Omental fat pad (tissue), 4 donors: ENCODE results near the gene ATXN7L1. TPM values are rescaled to one million over a fixed set of nuclear protein-coding genes. Genes with fewer than 3 reads are reported as not detected.

Experiments
- ATAC-seq: fragments of 150-250 bp; one replicate; pipeline ENCODE4 v1.9.1; 2016; ENCODE audit warnings: mild to moderate bottlenecking, moderate library complexity; ENCODE audit not compliant: low FRiP score
- DNase-seq: peaks from one replicate; pipeline ENCODE4 v3.0.0-alpha.2; 2019; ENCODE audit warnings: low spot score
- total RNA-seq, 4 donors: library from RNA; depleted of rRNA; stranded (reverse); fragments of >200 nt; gene quantifications; one replicate each; pipeline ENCODE4 v1.1.0, GENCODE V29; 2016
- TF ChIP-seq, protein P1 (sequence below), 3 donors: fragments of 450-650 bp; IDR thresholded peaks; one replicate each; pipeline ENCODE4 v1.5.1; 2016 to 2017; ENCODE audit warnings: antibody characterized with exemption in 3 of 3, mild to moderate bottlenecking in 3 of 3, moderate library complexity in 2 of 3

Gene ATXN7L1
- total RNA-seq, 4 donors from 2014 or later, result 10.6 to 19.5 (median 12.2) TPM

DNA sequence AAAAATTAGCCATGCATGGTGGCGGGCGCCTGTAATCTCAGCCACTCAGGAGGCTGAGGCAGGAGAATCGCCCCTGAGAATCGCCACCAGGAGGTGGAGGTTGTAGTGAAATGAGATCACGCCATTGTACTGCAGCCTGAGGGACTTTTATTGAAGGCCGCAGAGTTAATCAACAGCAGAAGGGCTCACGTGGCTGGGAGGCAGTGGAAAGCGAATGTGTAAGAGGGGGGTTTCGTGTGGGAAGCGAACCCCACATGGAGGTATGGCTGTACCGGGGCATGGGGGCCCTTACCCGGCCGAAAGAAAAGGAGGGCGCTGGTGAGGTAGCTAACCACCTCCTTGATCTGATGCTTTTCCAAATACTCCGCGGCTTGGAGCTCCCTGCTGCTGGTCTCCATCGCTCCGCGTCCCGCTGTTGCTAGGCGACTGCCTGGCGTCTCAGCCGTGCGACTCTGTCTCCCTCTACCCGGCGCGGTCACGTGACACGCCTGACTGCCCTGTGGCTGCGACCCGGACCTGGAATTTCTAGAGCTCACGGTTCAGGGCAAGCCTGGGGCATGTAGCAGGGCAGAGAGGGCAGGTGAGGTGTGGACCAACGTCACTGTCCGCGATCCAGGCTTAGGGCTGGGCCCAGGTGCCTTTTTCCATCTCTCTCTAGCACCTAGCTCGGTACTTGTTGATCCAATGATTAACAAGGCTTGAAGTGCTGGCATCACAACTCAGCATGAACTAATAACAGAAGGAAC, 295.2 kb downstream of the ATXN7L1 start, which contains the start of gene EFCAB10:
TSS of gene EFCAB10 (minus strand) at position 428 of the 746 bp plus-strand sequence. CDS start at position 398, 30 bp downstream.
- ATAC-seq (no peak), DNase-seq (no peak)
- TF ChIP-seq, protein P1, sequence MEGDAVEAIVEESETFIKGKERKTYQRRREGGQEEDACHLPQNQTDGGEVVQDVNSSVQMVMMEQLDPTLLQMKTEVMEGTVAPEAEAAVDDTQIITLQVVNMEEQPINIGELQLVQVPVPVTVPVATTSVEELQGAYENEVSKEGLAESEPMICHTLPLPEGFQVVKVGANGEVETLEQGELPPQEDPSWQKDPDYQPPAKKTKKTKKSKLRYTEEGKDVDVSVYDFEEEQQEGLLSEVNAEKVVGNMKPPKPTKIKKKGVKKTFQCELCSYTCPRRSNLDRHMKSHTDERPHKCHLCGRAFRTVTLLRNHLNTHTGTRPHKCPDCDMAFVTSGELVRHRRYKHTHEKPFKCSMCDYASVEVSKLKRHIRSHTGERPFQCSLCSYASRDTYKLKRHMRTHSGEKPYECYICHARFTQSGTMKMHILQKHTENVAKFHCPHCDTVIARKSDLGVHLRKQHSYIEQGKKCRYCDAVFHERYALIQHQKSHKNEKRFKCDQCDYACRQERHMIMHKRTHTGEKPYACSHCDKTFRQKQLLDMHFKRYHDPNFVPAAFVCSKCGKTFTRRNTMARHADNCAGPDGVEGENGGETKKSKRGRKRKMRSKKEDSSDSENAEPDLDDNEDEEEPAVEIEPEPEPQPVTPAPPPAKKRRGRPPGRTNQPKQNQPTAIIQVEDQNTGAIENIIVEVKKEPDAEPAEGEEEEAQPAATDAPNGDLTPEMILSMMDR (IDR thresholded peaks at IDR 0.05), result no peak

- DNase-seq (no peak), ATAC-seq (no peak)
- TF ChIP-seq, protein P1 (IDR thresholded peaks at IDR 0.05), result no peak
Observed at GRCh38 chr7:105580022-105580740, 296.2 kb downstream of the ATXN7L1 start.

- TF ChIP-seq, protein P1 (IDR thresholded peaks at IDR 0.05), result no peak
- ATAC-seq (no peak), DNase-seq (no peak)
Observed at GRCh38 chr7:105578496-105578895, 297.9 kb downstream of the ATXN7L1 start.

DNA sequence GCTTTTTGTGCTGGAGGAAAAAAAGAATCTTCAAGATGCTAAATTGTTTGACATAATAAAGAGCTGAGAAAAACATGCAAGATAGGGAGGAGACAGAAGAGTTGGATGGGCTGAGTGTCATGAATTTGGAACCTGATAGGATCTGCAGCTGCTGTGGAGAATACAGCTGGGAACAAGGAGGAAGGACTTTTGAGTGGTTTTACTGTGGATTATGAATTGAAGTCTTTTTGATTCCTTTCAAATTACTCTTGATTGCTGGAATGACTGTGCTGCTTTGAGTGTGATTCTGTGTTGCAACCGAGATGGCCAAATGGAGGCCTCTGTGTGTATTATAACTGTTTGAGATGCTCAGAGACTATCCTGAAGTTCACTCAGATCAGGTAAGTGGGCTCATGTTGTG, 299.1 kb downstream of the ATXN7L1 start:
- no peak for ATAC-seq
- TF ChIP-seq, protein P1 (IDR thresholded peaks at IDR 0.05), result no peak
- no peak for DNase-seq

GRCh38 chr7:105571891-105572290, 304.5 kb downstream of the ATXN7L1 start:
- no peak for ATAC-seq
- DNase-seq, result no peak
- TF ChIP-seq, protein P1 (IDR thresholded peaks at IDR 0.05), result no peak

- ATAC-seq (no peak), DNase-seq (no peak)
- TF ChIP-seq, protein P1 (IDR thresholded peaks at IDR 0.05), result no peak
Observed at GRCh38 chr7:105567821-105568220, 308.6 kb downstream of the ATXN7L1 start.
